ENCODE data around the gene NDST1. TPM values are rescaled to one million over a fixed set of nuclear protein-coding genes. Genes with fewer than 3 reads are reported as not detected.

The NDST1 gene
- total RNA-seq, 2 donors from 2014 or later = 37.6 to 56.0 TPM

DNA sequence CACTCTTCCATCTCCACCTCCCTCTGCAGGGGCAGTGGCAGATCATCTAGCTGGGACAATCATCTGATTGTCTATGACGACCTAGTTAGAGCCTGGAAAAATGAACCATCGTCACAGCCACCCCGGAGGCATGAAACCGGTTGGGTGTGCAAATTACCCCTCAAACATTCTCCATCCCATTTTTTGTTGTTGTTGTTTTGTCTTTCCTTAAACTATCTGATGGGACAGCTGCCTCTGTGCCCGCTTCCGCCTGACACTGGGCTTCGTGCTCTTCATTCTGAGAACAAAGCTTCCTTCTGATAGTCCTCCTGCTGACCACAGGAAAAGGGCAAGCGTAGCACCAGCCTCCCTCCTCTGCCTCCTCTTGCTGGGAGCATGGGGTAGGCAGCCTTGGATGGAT lies 7.0 kb upstream of the NDST1 start:
- Histone ChIP-seq H3K9me3 (no peaks in the 10 kb centered on the region), H3K36me3 (replicated peaks in 1 of 2; ENCODE audit: insufficient read depth in 1 of 2, low read depth in 2 of 2) (no peaks in the 10 kb centered on the region), H3K27ac (peak overlapping the region in 3 of 4 donors; percentile 43 to 78 (median 76)), H3K27me3 (no peaks in the 10 kb centered on the region), H3K4me3 (no peak overlapping the region), H3K4me1 (peaks cover 96% of the 10 kb centered on the region)
- intact Hi-C loops (cut with DNase I) = no loop called here
- DNase-seq = no peak
- no peak for TF ChIP-seq POLR2A (IDR thresholded peaks at IDR 0.05)
- TF ChIP-seq, protein P1, sequence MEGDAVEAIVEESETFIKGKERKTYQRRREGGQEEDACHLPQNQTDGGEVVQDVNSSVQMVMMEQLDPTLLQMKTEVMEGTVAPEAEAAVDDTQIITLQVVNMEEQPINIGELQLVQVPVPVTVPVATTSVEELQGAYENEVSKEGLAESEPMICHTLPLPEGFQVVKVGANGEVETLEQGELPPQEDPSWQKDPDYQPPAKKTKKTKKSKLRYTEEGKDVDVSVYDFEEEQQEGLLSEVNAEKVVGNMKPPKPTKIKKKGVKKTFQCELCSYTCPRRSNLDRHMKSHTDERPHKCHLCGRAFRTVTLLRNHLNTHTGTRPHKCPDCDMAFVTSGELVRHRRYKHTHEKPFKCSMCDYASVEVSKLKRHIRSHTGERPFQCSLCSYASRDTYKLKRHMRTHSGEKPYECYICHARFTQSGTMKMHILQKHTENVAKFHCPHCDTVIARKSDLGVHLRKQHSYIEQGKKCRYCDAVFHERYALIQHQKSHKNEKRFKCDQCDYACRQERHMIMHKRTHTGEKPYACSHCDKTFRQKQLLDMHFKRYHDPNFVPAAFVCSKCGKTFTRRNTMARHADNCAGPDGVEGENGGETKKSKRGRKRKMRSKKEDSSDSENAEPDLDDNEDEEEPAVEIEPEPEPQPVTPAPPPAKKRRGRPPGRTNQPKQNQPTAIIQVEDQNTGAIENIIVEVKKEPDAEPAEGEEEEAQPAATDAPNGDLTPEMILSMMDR (IDR thresholded peaks at IDR 0.05) = no peak
- ATAC-seq = no peak
- WGBS, 2 donors = 69 to 72% methylated on average over 8 of the region's 8 CpGs

DNA sequence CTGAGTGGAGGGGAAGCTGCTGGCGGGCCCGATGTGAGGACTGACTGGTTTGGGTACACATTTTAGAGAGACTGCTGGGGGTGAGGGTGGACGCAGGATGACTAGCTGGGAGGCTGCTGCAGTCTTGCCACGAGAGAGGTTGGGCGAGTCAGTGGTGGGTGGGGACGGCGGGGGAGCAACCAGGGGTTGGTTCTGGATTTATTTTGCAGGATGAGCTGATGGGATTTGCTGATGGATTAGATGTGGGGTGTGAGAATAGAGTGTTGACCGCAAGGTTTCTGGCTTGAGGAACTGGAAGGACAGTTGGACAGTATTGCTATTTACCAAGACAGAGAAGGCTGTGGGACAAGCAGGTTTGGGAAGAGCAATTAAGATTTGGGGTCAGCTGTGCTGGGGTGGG lies 5.8 kb upstream of the NDST1 start:
- Histone ChIP-seq H3K9me3 (no peaks in the 10 kb centered on the region), H3K27me3 (no peaks in the 10 kb centered on the region), H3K27ac (peak overlapping the region; percentile 33 to 80 (median 77)), H3K36me3 (replicated peaks in 1 of 2; ENCODE audit: insufficient read depth in 1 of 2, low read depth in 2 of 2) (no peaks in the 10 kb centered on the region), H3K4me1 (peaks cover 100% of the 10 kb centered on the region), H3K4me3 (no peak overlapping the region)
- 71 to 72% methylated on average over 8 of the region's 8 CpGs for WGBS, 2 donors
- intact Hi-C loops (cut with DNase I) = no loop called here
- TF ChIP-seq, protein P1 (IDR thresholded peaks at IDR 0.05) = no peak
- no peak for TF ChIP-seq POLR2A (IDR thresholded peaks at IDR 0.05)
- no peak for ATAC-seq
- DNase-seq = no peak

DNA sequence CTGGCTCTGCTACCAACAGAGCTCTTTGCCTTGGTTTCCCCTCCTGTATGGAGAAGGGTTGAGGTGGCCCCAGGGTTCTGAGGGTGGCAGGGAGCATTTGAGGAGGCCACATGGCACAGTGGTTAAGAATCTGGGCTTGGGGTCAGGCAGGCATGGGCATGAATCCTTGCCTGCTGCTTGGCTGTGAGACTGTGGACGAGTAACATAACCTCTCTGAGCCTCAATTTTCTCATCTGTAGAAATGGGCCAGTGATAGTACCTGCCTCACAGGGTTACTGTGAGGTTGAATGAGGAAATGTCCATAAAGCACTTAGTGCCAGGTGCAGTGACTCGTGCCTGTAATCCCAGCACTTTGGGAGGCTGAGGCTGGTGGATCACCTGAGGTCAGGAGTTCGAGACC lies 5.1 kb upstream of the NDST1 start:
- no peaks in the 10 kb centered on the region for H3K27me3 ChIP-seq
- peaks cover 100% of the 10 kb centered on the region for H3K4me1 ChIP-seq
- DNase-seq = no peak
- H3K27ac ChIP-seq = peak overlapping the region; percentile 18 to 80 (median 77)
- no peaks in the 10 kb centered on the region for H3K36me3 ChIP-seq (replicated peaks in 1 of 2; ENCODE audit: insufficient read depth in 1 of 2, low read depth in 2 of 2)
- WGBS, 2 donors = 64 to 68% methylated on average over 3 of the region's 3 CpGs
- H3K4me3 ChIP-seq = no peak overlapping the region
- TF ChIP-seq POLR2A (IDR thresholded peaks at IDR 0.05) = no peak
- TF ChIP-seq, protein P1 (IDR thresholded peaks at IDR 0.05) = no peak
- ATAC-seq = no peak
- intact Hi-C loops (cut with DNase I) = no loop called here
- no peaks in the 10 kb centered on the region for H3K9me3 ChIP-seq

DNA sequence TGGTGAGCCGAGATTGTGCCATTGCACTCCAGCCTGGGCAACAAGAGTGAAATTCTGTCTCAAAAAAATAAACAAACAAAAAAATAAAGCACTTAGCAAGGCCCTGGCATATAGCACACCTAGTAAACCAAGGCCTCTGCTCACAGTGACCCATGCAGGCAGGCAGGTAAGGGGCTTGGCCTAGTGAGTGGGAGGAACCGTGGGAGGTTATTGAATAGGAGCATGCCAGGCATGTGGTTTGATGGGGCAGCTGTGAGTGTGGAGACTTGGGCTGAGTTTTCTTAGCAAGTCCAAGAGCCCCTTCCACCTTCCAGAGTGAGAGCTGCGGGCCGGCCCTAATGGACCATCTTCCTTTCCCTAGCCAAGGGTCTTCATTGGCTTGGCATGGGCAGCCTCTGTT lies 4.5 kb upstream of the NDST1 start:
- no peak for TF ChIP-seq POLR2A (IDR thresholded peaks at IDR 0.05)
- TF ChIP-seq, protein P1 (IDR thresholded peaks at IDR 0.05) = no peak
- no peaks in the 10 kb centered on the region for H3K36me3 ChIP-seq (replicated peaks in 1 of 2; ENCODE audit: insufficient read depth in 1 of 2, low read depth in 2 of 2)
- intact Hi-C loops (cut with DNase I) = no loop called here
- no peak overlapping the region for H3K4me3 ChIP-seq
- peaks cover 100% of the 10 kb centered on the region for H3K4me1 ChIP-seq
- H3K9me3 ChIP-seq = no peaks in the 10 kb centered on the region
- no peaks in the 10 kb centered on the region for H3K27me3 ChIP-seq
- 25 to 43% methylated on average over 2 to 4 of the region's 4 CpGs for WGBS, 2 donors
- DNase-seq (peak in 3 of 4 donors; percentile 58 to 63 (median 61)), ATAC-seq (peak; percentile 25)
- peak overlapping the region; percentile 18 to 80 (median 77) for H3K27ac ChIP-seq

DNA sequence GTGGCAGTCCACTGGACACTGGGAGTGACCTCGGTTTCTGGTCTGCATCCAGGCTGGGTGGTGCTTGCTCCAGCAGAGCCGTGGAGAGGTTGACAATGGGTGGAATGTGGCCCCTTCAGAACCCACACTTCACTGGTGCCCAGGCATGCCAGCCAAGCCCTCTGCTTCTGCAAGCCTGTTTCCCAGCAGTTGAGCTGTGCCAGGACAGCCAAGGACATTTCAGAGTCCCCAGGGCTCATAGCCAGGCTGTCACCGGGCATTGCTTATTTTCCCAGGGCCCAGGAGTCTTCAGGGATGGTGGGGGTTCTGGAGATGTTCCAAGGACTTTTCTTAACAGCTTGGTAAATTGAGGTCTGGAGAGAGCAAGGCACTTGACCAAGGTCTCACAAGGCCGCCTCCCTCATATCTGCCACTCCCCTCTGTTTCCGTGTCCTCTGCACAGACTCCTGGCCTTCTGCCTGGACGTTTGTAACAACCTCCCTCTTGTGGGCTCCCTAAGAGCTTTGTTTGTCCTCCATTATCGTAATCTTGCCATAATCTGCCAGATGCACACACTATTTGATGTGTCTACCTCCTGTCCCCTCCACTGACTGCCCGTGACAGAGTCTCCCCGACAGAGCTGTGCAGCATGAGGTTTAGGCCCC lies 3.8 kb upstream of the NDST1 start:
- 7 to 17% methylated on average over 9 of the region's 9 CpGs for WGBS, 2 donors
- Histone ChIP-seq H3K4me3 (no peak overlapping the region), H3K4me1 (peaks cover 100% of the 10 kb centered on the region), H3K27ac (peak overlapping the region; percentile 18 to 80 (median 77)), H3K27me3 (no peaks in the 10 kb centered on the region), H3K9me3 (no peaks in the 10 kb centered on the region), H3K36me3 (replicated peaks in 1 of 2; ENCODE audit: insufficient read depth in 1 of 2, low read depth in 2 of 2) (no peaks in the 10 kb centered on the region)
- DNase-seq (peak; percentile 87 to 94 (median 93)), ATAC-seq (peak; percentile 82)
- intact Hi-C loops (cut with DNase I) = no loop called here
- TF ChIP-seq, protein P1 (IDR thresholded peaks at IDR 0.05) = peak in 4 of 7 experiments; percentile 16 to 26 (median 19)
- no peak for TF ChIP-seq POLR2A (IDR thresholded peaks at IDR 0.05)
